HG03196 (cell line): ENCODE measurements around the gene SCAMP3.
"Not testable (repeated sequence)": the region's sequence is repeated elsewhere in the genome, so short reads cannot be mapped to it uniquely, and the experiment has no call there.

ENCODE experiments used
- ATAC-seq: cut with Tn5 transposase; IDR thresholded peaks from one replicate; pipeline ENCODE4 v1.9.1; 2021; ENCODE audit not compliant: unreplicated experiment

The SCAMP3 gene

DNA sequence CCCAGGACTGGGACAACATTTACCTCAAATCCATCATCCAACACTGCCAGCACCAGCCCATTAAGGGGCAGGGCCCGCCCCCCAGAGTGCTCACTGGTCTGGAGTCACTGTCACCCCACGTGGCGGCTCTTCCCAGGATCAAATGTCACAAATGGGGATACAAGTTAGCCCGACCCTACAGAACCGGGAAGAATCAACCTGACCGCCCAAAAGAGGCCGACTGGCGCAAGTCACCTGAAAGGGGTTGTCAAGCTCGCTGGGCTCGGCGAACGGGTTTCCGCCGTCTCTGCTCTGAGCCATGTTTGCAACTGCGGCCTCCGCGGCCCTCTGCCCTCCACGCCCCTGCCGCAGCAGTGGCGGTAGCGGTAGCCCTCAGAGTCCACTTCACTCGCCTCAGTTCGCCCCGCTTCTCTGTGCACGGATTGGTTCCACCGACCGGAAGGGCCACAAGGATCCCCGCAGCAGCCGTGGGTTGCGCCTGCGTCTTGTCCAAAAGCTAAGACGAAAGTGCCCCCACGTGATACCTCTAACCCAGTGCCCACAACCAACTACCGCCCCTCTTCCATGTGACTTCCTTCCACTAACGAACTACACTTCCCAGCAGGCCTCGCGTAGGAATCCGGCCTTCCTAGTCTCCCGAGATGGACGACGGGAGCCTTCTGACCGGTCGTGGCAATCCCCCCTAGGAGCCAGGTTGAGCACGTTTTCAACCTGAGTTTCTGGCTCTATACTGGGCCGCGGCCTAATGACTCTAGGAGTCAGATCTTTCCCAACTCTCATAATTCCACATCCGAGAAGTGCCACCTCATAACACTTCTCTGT, at the start of gene SCAMP3:
TSS of gene SCAMP3 (minus strand) at position 509 of the 822 bp plus-strand sequence. CDS start at position 300, 209 bp downstream.
- ATAC-seq, result peak; percentile 93

DNA sequence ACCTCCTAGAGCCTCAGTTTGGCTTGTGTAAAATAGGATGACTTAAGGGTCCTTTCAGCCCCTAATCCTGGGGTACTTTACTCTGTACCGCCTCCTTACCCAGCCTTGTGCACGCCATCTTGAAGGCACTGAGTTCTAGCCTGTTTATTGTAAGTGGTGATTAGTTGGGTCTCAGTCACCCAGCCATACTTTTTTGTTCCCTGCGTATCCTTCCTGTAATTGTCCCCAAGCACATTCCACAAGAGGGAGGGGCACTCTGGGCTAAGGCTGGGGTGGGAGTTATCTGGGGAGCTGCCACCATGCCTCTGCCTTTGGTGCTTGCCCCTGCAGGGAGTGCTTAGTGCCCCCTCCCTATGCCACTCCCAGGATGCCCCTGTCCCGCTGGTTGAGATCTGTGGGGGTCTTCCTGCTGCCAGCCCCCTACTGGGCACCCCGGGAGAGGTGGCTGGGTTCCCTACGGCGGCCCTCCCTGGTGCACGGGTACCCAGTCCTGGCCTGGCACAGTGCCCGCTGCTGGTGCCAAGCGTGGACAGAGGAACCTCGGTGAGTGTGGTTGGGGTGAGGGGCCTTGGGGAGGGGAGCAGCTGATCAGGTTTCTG, 47.4 kb upstream of the SCAMP3 start:
- no peak for ATAC-seq

DNA sequence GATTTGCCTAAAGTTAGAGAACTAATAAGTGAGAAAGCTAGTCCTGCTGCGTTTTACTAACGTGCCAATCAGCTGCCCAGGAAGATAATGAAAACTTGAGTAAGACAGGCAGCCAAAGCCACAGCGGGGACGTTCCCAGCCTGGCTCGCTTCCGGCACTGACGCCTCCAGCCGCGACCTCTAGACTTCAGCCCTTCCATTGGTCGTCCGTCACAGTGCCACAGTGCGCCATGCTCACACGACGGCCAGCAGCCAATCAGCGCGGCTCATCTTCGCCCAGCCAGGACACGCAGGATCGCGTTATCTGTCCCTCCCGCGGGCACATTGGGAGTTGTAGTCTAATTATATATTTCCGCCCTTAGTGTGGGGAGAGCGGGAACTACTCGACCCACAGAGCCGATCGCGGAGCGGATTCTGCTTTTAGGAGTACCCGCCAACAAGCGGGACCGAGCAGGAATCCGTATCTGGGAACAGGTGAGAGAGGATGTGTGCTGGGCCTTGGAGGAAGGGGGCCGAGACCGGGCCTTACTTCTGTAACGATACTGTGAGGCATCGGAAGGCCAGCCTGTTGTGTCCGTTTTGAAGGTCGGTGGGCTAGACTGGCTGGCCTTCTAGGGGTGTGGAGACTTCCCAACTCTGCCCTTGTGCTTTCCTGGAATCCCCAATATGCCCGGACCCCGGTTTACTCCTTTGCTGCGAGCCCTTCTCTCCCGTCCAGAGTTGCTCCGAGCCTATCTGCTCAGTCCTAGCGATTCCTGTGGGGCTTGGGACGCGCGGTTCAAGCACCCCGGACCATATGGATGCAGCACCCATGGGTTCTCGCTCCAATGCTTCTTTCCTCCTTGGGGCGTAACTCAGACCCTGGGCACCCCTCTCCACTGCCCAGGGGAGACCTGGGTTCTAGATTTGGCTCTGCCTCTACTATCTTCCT, 46.6 kb upstream of the SCAMP3 start, which contains the start of gene FDPS:
TSS of gene FDPS (plus strand) at position 374 of the 930 bp plus-strand sequence. CDS start 924 bp downstream, outside the sequence.
- peak; percentile 94 for ATAC-seq

DNA sequence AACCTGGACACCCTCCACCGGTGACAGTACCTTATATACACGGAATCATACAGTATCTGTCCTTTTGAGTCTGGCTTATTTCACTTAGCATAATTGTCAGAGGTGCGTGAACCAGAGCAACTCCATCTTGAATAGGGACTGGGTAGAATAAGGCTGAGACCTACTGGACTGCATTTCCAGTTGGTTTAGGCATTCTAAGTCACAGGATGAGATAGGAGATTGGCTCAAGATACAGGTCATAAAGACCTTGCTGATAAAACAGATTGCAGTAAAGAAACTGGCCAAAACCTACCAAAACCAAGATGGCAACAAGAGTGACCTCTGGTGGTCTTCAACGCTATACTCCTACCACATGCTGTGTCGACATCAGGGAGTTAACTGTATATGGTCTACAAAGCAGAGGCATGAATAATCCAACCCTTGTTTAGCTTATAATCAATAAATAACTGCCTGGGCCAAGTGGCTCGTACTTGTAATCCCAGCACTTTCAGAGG, 45.1 kb upstream of the SCAMP3 start:
- ATAC-seq, result no peak

DNA sequence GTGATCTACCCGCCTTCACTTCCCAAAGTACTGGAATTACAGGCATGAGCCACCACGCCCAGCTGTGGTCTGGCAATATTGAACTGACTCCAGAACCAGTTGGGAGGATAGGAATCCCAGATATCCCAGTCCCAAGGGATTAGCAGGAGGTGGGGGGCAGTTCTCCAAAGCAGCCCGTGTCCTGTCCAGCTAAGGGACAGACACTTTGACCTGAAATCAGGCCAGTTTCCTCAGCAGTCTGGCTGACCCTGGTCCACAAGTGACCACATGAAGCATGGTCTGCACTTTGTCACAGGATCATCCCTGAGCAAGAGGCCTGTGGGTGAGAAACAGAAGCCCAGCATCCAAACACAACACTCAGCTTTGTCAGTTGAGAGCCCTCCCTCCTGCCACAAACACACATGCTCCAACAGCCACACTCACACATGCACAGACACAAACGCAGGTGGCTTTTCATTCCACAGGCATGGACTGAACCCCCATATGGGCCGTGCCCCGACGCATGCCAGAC, 43.8 kb upstream of the SCAMP3 start:
- ATAC-seq, result no peak

DNA sequence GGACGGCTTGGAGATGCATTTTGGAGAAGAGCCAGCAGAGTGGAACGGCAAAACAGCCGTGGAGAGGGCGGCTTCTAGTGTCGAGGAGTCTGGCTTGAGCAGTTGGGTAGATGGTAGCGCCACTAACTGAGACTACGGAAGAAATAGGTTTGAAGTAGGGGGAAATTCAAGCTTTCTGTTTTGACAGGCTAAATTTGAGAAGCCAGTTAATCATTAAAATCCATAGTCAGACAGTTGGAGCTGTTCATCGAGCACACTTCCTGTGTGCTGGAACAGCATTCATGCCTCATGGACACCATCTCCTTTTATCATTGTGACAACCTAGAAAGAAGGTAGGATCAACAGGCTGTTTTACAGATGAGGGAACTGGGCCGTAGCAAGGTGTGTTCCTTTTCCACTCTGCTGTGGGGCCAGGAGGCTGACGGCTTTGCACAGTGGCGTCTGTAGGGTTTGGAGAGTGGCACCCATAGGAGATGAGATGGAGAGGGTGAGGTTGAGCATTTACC, 42.5 kb upstream of the SCAMP3 start:
- no peak for ATAC-seq

DNA sequence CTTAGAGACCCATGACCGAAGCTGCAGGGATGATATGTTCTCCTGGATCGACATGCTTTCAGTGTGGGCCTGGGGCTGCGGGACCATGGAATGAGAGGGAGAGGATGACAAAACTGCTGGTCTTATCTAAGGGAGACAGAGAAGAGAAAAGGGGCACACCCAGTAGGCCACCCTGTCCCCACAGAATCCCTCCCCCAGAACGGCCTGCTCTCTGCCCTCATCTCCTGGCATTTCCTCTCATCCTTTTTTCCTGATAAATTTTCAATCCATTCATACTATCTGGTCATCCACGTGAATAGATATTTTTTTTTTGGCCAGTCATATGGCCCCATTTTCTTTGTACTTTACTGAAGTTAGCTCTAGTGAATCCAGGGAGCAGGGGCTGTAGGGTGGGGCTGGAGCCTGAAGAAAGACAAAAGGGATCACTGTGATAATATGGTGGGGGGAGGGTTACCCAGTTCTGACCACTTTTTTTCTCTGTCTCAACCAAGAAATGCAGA, 39.2 kb upstream of the SCAMP3 start, which contains the start of gene PKLR:
TSS of gene PKLR (minus strand) at position 97 of the 500 bp plus-strand sequence. CDS start at position 54, 43 bp downstream.
- ATAC-seq, result no peak

DNA sequence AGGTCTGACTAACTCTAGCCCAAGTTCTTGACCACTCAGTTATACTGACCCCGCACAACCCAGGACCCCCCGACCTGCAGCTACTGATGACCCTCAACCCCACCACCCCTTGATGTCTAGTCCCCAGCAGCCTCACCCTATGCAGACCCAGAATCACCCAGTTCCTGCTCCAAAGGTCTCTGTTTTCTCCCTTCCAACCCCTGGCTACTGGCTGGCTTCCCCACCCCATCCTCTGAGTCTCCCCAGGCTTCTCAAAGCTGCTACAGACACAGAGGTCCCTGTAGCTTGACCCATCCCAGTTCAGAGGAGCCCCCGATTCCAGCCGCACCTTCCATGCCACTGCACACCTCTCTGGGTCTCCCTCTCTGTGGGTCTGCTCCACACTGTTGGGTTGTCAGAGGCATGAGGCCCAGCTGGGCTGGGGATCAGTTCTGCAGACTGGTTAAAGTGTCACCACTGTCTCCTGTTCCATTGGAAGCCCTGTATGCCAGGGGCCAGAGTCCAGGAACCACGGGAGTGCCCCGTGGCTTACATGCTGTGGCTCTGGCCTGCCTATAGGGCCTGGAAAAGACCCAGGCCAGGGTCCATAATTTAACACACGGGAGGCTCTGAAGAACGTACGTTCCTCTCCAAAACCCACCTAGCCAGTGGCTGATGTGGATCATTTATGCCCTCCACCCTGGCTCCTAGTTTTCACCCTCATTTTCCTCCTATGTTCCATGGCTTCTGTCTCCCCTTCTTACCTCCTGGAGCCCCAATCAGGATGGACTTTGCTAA, 38.6 kb upstream of the SCAMP3 start:
- no peak for ATAC-seq

DNA sequence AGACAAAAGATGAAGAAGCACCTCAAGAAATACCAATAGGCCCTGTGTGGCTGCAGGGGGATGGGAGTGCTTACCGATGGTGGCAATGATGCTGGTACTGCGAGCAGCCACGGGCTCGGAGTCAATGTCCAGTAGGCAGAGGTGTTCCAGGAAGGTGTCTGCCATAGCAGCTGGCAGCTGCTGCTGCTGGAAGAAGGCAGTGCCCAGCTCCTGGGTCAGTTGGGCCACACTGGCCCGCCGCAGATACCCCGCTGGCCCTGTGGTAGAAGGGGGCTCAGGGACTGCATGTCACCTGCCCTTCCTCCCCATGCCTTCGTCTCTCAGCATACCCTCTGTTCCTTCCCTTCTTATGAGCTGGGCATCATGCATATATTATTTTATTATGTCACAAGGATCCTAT, 37.9 kb upstream of the SCAMP3 start:
- ATAC-seq, result no peak

DNA sequence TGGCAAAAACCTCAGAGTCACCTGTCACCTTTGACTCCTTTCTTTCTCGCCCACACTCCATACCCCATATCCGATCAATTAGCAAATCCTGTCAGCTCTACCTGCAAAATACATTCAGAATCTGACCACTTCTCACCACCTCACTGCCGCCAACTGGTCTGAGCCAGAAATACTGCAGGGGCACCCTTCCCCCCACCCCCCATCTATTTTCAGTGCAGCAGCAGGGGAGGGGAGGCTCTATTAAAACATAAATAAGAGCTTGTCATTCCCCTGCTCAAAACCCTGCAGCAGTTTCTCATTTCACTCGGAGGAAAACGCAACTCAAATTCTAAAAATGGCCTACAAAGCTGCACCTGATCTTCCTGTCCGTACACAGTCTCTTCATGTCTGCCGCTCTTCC, 35.2 kb upstream of the SCAMP3 start:
- ATAC-seq, result no peak

DNA sequence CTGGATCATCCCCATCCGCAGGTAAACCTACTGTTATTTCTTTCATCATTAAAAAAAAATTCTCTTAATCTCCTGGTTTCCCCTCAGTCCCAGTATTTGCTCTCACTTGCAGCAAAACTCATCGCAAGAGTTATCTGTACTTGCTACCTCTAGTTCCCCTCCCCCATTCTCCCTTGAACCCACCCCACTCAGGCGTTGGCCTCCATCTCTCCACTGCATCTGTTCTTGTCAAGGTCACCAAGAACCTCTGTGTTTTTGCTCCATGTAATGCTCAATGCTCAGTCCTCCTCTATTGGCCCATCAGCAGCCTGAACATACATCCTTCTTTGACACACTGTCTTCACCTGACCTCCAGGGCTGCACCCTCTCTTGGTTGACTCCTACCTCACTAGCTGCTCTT, 34.5 kb upstream of the SCAMP3 start:
- no peak for ATAC-seq

DNA sequence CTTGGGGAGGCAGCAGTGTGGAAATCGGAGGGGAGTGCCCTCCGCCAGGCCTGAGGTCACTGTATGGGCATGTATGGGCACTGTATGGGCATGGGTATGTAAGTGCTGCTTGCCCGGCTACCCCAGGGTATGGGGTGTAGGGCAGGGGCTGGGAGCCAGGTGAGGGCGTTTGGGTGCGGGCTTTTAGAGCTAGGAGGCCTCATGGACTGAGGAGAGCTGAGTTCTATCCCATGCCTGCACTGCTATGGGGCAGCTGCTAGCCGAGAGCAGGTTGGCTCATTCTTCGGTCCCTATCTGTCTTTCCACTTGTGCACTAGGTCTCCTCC, 33.7 kb upstream of the SCAMP3 start:
- ATAC-seq, result no peak

DNA sequence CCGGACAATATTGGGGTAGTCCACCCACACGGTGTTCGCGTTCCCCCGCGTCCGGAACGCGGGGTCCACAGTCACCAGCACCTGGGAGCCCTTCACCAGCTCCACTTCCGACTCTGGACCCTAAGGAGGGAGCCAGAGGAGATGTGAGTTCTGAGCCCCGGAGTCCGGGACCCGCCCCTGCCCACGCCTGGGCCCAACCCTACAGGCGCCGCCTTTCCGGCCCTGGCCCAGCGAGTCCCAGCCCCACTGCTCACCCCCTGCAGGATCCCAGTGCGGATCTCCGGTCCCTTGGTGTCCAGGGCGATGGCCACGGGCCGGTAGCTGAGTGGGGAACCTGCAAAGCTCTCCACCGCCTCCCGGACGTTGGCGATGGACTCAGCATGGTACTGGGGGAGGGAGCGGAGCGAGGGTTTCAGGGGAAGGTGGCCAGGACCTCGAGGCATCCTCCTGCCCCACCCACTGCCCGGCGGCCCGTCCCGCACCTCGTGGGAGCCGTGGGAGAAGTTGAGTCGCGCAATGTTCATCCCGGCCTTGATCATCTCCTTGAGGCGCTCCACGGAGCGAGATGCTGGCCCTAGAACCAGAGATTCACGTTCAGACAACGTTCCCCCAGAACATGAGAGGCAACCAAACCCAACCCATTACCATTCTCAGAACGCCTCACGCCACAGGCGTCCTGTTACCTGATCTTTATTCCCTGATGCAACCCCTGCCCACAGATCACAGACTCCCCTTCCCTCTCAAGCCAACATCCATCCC, 33.2 kb upstream of the SCAMP3 start:
- no peak for ATAC-seq

DNA sequence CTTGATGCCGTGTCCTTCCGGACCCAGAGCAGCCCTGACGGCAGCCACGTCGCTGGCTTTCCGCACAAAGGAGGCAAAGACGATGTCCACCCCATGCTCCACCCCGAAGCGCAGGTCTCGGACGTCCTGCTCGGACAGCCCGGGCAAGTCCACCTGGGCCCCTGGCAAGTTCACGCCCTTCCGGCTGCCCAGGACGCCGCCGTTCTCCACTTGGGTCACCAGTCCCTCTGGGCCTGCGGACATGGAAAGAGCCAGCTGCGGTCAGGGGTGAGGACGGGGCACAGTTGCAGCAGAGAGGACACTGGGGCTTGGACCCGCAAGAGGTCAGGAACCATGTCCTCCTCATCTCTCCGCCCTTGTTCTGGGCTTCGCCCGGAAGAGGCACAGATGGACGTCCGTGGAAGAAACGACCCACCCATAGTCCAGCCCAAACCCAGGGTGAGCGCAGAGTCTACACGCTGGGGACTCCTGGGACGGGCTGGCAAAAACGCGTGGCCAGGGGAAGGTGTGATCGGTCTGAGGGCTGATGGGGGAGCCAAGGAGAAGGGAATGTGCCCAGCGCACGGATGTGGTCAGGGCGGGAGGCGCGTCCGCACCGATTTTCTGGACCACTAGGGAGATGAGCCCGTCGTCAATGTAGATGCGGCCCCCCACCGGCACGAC, 32.5 kb upstream of the SCAMP3 start:
- no peak for ATAC-seq

DNA sequence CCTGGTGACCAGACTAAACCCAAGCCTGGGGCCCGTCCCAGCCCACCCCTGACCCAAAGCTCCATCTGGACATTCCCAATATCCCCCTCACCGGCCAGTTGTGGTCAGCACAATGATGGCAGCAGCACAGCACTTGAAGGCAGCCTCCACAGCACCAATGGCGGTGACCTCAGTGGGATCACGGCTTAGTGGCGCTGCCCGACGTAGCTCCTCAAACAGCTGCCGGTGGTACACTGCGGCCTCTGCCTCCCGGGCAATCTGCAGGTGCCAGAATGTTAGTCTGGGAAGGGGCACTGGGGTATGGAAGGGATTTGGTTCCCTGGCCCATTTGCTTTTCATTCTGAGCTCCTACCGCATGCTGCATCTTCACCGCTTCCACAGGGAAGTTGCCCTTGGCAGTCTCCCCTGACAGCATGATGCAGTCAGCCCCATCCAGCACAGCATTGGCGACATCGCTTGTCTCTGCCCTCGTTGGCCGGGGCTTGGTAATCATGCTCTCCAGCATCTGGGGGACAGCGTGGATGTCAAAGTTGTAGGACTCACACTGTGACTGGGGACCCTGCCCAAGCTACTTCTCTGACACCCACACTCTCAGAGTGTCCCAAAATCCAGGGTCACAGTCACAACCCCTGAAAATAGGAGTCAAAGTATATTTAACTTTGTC, 31.1 kb upstream of the SCAMP3 start:
- ATAC-seq, result no peak

DNA sequence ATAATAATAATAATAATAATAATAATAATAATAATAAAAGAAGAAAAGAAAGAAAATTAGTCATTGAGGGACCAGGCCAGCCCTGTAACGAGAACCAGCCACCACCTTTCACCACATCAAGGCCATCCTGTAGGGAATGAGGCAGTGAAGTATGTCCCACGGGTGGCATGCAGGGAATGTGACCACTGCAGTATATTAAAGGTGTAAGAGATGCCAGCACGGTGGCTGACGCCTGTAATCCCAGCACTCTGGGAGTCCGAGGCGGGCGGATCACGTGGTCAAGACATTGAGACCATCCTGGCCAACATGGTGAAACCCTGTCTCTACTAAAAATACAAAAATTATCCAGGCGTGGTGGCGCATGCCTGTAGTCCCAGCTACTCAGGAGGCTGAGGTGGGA, 28.8 kb upstream of the SCAMP3 start:
- ATAC-seq, result not testable (repeated sequence)

DNA sequence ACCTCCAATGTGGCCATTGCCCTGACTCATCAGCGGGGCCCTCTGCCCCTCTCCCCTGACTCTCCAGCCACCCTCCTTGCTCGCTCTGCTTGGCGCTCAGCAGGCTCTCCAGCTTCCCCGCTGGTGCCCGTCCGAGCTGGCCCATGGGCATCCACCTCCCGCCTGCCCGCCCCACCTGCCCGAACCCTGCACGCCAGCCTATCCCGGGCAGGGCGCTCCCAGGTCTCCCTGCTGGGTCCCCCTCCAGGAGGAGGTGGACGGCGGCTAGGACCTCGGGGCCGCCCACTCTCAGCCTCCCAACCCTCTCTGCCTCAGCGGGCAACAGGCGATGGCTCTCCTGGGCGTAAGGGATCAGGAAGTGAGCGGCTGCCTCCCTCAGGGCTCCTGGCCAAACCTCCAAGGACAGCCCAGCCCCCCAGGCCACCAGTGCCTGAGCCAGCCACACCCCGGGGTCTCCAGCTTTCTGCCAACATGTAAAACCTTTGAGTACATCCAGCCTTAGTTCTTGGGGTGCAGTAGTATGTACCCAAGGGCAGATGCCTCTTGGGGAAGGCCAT, 25.9 kb upstream of the SCAMP3 start:
- no peak for ATAC-seq

DNA sequence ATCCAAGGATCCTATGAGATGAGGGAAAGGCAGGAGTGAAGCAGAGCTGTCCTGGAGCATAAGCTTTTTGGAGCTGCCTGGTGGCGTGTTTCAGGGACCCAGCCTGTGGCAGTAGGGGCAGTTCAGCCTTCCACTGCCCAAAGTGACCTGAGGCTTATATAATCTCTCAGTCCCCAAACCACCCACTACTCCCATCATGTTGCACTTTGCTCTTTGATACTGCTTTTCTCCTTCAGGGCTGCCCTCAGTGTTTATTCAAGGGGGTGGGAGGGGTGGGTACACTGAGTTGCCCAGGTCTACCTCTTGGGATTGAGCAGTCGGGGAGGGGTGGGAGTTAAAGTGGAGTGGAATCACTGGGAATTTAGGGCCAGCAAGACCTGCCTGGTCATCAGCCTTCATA, 24.4 kb upstream of the SCAMP3 start:
- ATAC-seq, result no peak
